ENCODE results near the gene PIAS4. TPM values are rescaled to one million over a fixed set of nuclear protein-coding genes. Genes with fewer than 3 reads are reported as not detected.
A peak's percentile ranks its signal among the peaks of the same experiment; 100 is the strongest.

The PIAS4 gene
- total RNA-seq, 1 donor from 2014 or later: 17.0 TPM

DNA sequence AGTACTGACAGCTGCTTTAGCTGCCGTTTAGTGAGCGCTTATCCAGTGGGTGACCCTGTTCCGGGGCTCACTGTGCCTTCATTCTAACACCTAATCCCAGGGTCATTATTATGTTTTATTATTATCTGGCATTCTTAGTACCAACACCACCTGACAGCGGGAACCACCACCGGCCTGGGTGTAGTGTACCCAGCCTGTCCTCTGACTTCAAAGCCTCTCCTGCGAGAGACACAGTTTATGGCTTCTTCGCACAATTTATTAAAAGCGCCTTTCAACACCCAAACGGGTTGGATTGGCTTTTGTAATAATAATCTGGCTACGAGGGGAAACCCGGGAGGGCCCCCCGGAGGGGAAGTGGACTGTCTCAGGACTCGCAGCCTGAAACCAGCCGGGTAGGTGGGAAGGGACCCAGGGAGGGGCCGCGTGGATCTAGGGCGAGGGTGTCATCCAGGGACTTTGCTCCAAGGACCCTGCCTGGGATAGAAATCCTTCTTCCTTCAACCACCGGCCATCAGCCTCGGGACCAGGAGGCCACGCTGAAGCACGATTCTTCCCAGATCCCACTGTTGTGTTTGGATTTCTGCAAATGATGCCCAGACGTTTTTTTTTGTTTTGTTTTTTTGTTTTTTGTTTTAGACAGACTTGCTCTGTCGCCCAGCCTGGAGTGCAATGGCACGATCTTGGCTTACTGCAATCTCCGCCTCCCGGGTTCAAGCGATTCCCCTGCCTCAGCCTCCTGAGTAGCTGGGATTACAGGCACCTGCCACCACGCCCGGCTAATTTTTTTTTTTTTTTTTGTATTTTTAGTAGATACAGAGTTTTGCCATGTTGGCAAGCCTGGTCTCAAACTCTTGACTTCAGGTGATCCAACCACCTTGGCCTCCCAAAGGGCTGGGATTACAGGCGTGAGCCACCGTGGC, 60.8 kb downstream of the PIAS4 start:
- H2AFZ ChIP-seq (replicated peaks): no peak overlapping the region
- peak overlapping the region; percentile 81 for H3K4me3 ChIP-seq
- H3K4me2 ChIP-seq: peak overlapping the region; percentile 98
- Mint-ChIP-seq H3K4me3 (peak overlapping the region; percentile 82), H3K9me3 (no peaks in the 10 kb centered on the region), H3K27ac (no peak overlapping the region), H3K4me1 (peaks cover 12% of the 10 kb centered on the region), H3K27me3 (ENCODE audit: insufficient read depth, low read depth) (peaks cover 25% of the 10 kb centered on the region), H3K36me3 (no peaks in the 10 kb centered on the region)
- peaks cover 37% of the 10 kb centered on the region for H3K27me3 ChIP-seq
- H3K27ac ChIP-seq: no peak overlapping the region
- H3K36me3 ChIP-seq: no peaks in the 10 kb centered on the region
- H3K79me2 ChIP-seq (ENCODE audit: low read depth): peaks cover 18% of the 10 kb centered on the region
- TF ChIP-seq EZH2phosphoT487 (IDR thresholded peaks at IDR 0.05): peak; percentile 51
- TF ChIP-seq, protein P1, sequence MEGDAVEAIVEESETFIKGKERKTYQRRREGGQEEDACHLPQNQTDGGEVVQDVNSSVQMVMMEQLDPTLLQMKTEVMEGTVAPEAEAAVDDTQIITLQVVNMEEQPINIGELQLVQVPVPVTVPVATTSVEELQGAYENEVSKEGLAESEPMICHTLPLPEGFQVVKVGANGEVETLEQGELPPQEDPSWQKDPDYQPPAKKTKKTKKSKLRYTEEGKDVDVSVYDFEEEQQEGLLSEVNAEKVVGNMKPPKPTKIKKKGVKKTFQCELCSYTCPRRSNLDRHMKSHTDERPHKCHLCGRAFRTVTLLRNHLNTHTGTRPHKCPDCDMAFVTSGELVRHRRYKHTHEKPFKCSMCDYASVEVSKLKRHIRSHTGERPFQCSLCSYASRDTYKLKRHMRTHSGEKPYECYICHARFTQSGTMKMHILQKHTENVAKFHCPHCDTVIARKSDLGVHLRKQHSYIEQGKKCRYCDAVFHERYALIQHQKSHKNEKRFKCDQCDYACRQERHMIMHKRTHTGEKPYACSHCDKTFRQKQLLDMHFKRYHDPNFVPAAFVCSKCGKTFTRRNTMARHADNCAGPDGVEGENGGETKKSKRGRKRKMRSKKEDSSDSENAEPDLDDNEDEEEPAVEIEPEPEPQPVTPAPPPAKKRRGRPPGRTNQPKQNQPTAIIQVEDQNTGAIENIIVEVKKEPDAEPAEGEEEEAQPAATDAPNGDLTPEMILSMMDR (IDR thresholded peaks at IDR 0.05): no peak
- TF ChIP-seq EZH2 (IDR thresholded peaks at IDR 0.05): peak; percentile 68
- no peak for DNase-seq (ENCODE audit: low spot score)
- H3K4me1 ChIP-seq: peaks cover 13% of the 10 kb centered on the region
- H3K9me3 ChIP-seq (ENCODE audit: low read depth): no peaks in the 10 kb centered on the region
- peaks cover 31% of the 10 kb centered on the region for H3F3A ChIP-seq (ENCODE audit: low read depth)
- H4K20me1 ChIP-seq (ENCODE audit: low read depth): peaks cover 17% of the 10 kb centered on the region
- no peak overlapping the region for H3K9ac ChIP-seq

DNA sequence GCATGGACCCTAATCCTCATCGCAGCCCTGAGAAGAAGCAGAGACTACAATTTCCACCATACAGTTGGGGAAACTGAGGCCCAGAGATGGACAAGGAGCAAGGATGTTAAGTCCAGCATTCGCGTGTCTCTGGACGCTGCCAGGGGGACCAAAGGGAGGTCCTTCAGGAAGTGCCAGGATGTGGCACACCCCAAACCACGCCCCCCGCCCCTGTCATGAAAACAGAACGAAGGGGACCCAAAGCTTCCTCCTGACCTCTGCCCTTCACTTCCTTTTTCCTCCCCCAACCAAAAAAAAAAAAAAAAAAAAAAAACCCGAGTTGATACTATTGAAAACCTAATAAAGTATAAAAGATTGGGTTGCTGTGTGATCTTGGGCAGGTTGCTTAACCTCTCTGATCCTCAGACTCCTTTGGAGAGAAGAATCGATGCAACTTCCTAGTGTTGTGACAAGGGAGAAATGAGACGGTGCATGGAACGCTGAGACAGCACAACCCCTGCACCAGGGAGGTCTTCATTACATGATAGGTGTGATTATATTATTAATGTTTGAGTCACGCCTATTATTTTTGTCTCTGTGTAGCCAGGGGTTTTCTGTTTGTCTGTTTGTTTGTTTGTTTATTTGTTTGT, 61.9 kb downstream of the PIAS4 start:
- H3K4me1 Mint-ChIP-seq: peaks cover 7% of the 10 kb centered on the region
- Histone ChIP-seq H3K4me3 (no peak overlapping the region), H3F3A (ENCODE audit: low read depth) (peaks cover 19% of the 10 kb centered on the region), H3K4me1 (peaks cover 7% of the 10 kb centered on the region), H3K27me3 (peaks cover 37% of the 10 kb centered on the region), H2AFZ (replicated peaks) (no peak overlapping the region), H4K20me1 (ENCODE audit: low read depth) (peaks cover 6% of the 10 kb centered on the region), H3K36me3 (no peaks in the 10 kb centered on the region), H3K79me2 (ENCODE audit: low read depth) (peaks cover 6% of the 10 kb centered on the region), H3K27ac (no peak overlapping the region), H3K9ac (no peak overlapping the region), H3K9me3 (ENCODE audit: low read depth) (no peaks in the 10 kb centered on the region), H3K4me2 (no peak overlapping the region)
- no peak for DNase-seq (ENCODE audit: low spot score)
- TF ChIP-seq, protein P1 (IDR thresholded peaks at IDR 0.05): no peak
- no peak for TF ChIP-seq EZH2phosphoT487 (IDR thresholded peaks at IDR 0.05)
- TF ChIP-seq EZH2 (IDR thresholded peaks at IDR 0.05): no peak
- peaks cover 24% of the 10 kb centered on the region for H3K27me3 Mint-ChIP-seq (ENCODE audit: insufficient read depth, low read depth)
- no peaks in the 10 kb centered on the region for H3K9me3 Mint-ChIP-seq
- no peaks in the 10 kb centered on the region for H3K36me3 Mint-ChIP-seq
- H3K4me3 Mint-ChIP-seq: peak overlapping the region; percentile 69
- H3K27ac Mint-ChIP-seq: no peak overlapping the region

DNA sequence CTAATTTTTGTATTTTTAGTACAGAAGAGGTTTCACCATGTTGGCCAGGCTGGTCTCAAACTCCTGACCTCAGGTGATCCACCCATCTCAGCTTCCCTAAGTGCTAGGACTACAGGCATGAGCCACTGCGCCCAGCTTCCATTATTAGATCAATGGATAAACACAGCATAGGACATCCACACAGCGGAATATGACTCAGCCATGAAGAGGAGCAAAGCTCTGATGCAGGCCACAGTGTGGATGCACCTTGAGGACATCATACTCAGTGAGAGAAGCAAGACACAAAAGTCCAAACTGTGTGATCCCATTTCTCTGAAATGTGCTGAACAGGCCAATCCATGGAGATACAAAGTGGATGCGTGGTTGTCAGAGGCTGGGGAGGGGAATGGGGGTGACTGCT, 64.1 kb downstream of the PIAS4 start:
- peaks cover 36% of the 10 kb centered on the region for H3K27me3 ChIP-seq
- H3K79me2 ChIP-seq (ENCODE audit: low read depth): no peaks in the 10 kb centered on the region
- peaks cover 10% of the 10 kb centered on the region for H3K4me1 Mint-ChIP-seq
- DNase-seq (ENCODE audit: low spot score): no peak
- no peaks in the 10 kb centered on the region for H3K36me3 Mint-ChIP-seq
- TF ChIP-seq, protein P1 (IDR thresholded peaks at IDR 0.05): no peak
- TF ChIP-seq EZH2 (IDR thresholded peaks at IDR 0.05) (no peak), EZH2phosphoT487 (IDR thresholded peaks at IDR 0.05) (no peak)
- no peak overlapping the region for H3K9ac ChIP-seq
- H3K4me1 ChIP-seq: peaks cover 6% of the 10 kb centered on the region
- H3K27ac ChIP-seq: no peak overlapping the region
- H2AFZ ChIP-seq (replicated peaks): no peak overlapping the region
- H3K4me3 Mint-ChIP-seq: no peak overlapping the region
- no peaks in the 10 kb centered on the region for H3K9me3 Mint-ChIP-seq
- H3F3A ChIP-seq (ENCODE audit: low read depth): peaks cover 15% of the 10 kb centered on the region
- H3K9me3 ChIP-seq (ENCODE audit: low read depth): no peaks in the 10 kb centered on the region
- no peak overlapping the region for H3K4me2 ChIP-seq
- H3K36me3 ChIP-seq: no peaks in the 10 kb centered on the region
- no peak overlapping the region for H3K4me3 ChIP-seq
- H3K27me3 Mint-ChIP-seq (ENCODE audit: insufficient read depth, low read depth): peaks cover 26% of the 10 kb centered on the region
- H4K20me1 ChIP-seq (ENCODE audit: low read depth): no peaks in the 10 kb centered on the region
- peak overlapping the region; percentile 19 for H3K27ac Mint-ChIP-seq
